RWPE1 (cell line): ENCODE results near the gene ZNF865.
A peak's percentile ranks its signal among the peaks of the same experiment; 100 is the strongest.

Experiments used
- CTCF ChIA-PET: fragments of 350-600 bp; sonication (Branson Sonifier 250); formaldehyde crosslinking; extraction: SDS; loops from one replicate; lab custom pipeline; 2021; lab: Yijun Ruan, JAX
- POLR2A ChIA-PET: fragments of 400-600 bp; formaldehyde crosslinking; extraction: SDS; loops from one replicate; lab custom pipeline; 2020; ENCODE audit warnings: antibody characterized with exemption; ENCODE audit not compliant: low non-redundant PET; lab: Yijun Ruan, JAX
- DNase-seq: peaks from one replicate; pipeline ENCODE4 v3.0.0; 2012; ENCODE audit warnings: low spot score
- H3K27ac ChIP-seq: fragments of 450-650 bp; 2 replicates; pipeline ENCODE4 v1.5.1; 2017
- TF ChIP-seq, protein P1 (sequence below): fragments of 450-650 bp; conservative IDR thresholded peaks from 2 replicates; pipeline ENCODE4 v1.5.1; 2017; ENCODE audit warnings: low read depth, mild to moderate bottlenecking

ZNF865 gene

DNA sequence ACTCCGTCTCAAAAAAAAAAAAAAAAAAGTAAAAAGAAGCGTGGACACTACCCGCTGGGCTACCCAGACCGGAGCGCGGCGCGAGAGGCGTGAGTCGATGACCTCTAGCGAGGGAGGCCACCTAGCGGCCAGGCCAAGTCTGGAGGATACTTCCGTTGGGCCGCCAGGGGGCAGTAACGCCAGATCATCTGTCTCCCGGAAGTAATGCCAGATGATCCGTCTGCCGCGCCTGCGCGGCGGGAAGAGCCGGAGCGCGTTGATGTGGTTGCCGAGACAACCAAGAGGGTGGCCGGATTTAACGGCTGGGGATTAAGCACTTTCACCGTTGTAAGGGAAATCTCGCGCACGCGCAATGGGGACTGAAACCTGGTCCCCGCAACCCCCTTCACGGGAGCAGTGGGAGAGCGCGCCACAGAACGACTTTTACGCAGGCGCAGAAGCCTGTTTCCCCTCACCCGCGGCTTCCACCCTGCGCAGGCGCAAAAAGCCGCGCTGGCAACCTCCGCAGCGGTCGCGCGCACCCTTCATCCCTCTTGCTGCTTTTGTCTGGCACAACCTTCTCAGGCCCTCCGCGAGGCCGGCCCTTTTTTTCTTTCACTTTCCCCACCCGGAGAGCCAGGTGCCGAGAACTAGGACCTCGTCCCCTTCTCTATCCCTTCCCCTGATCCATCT, 48.3 kb downstream of the ZNF865 start:
- DNase-seq, result peak; percentile 94
- TF ChIP-seq, protein P1, sequence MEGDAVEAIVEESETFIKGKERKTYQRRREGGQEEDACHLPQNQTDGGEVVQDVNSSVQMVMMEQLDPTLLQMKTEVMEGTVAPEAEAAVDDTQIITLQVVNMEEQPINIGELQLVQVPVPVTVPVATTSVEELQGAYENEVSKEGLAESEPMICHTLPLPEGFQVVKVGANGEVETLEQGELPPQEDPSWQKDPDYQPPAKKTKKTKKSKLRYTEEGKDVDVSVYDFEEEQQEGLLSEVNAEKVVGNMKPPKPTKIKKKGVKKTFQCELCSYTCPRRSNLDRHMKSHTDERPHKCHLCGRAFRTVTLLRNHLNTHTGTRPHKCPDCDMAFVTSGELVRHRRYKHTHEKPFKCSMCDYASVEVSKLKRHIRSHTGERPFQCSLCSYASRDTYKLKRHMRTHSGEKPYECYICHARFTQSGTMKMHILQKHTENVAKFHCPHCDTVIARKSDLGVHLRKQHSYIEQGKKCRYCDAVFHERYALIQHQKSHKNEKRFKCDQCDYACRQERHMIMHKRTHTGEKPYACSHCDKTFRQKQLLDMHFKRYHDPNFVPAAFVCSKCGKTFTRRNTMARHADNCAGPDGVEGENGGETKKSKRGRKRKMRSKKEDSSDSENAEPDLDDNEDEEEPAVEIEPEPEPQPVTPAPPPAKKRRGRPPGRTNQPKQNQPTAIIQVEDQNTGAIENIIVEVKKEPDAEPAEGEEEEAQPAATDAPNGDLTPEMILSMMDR, result peak; percentile 98
- ChIA-PET POLR2A (interaction anchor here (0.6 to 0.9 kb wide), 3 partner anchors 11 to 1489 kb away, joined by 3 to 4 read pairs (median 3); no protein-coding TSS in a partner anchor), CTCF (interaction anchor here (0.6 to 0.8 kb wide), 6 partner anchors 14 to 155 kb away, joined by 3 to 7 read pairs (median 4); no protein-coding TSS in a partner anchor)
- peak overlapping the region; percentile 98 for H3K27ac ChIP-seq

DNA sequence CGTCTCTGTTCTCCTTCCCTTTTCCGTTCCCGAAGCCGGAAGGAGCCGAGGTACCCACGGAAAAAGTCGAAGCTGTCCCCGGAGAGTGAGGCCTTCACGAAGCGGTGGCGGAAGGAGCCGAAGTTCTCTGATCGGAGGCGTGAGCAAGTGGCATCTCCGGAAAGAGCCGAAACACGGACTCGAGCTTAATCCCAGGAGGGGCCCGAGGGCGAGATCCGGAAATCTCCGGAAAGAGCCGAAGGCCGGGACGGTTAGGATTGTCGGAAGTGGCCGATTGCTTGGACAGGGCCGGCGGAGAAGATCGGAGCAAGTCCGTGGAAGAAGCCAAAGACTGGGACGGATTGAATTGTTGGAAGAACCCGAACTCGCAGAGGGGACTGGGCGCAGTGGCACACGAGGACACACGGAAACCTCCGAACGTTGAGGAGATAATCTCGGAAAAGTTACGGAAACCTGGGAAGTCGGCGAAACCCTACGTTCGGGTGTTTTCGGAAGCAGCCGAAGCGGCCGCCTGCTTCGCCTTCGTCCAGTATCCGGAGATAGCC, 48.9 kb downstream of the ZNF865 start:
- TF ChIP-seq, protein P1, result no peak
- H3K27ac ChIP-seq, result peak overlapping the region; percentile 98
- CTCF ChIA-PET, result interaction anchor here (0.6 to 0.7 kb wide), 3 partner anchors 14 to 36 kb away, joined by 3 to 5 read pairs (median 4); no protein-coding TSS in a partner anchor
- POLR2A ChIA-PET, result interaction anchor here (0.9 kb wide), 2 partner anchors 11 to 17 kb away, joined by 3 read pairs; no protein-coding TSS in a partner anchor
- peak; percentile 95 for DNase-seq

DNA sequence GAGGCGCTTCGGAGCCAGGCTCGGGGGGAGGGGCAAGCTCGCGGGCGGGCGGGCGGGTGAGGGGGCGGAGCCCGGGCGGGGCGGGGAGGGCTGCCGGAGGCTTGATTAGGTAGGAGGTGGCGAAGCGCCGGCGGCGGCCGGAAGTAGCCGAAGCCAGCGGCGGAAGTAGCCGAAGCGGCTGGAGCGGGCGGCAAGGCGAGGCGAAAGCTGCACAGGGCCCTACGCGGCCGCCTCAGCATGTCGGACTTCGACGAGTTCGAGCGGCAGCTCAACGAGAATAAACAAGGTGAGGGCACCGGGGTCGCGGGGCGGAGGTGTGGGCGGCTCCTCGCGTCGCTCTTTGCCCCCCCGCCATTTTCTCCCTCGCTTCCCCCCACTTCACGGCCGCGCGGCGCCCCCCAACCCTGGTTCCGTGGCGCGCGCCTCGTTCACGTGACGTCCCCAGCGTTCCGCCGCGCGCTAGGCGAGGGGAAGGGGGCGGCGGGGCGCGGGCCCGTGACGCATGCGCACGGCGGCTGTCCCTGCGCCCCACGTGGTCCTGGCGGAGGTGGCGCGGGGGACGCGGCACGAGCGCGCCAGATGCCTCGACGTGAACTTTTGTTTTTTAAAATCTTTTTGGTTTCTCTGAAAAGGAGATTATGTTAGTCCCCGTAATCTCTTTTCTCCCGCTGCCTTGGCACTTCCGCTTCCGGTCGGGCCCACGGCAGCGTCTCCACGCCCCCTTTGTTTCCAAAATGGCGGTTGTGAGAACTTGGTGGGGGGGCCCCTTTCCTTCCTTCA, 49.6 kb downstream of the ZNF865 start, which contains the start of gene U2AF2:
U2AF2 (plus strand) TSS at position 168 of the 780 bp plus-strand sequence; CDS start at position 238, 70 bp downstream.
- CTCF ChIA-PET, result interaction anchor here (0.6 to 0.7 kb wide), 2 partner anchors 15 to 30 kb away, joined by 4 to 5 read pairs; no protein-coding TSS in a partner anchor

DNA sequence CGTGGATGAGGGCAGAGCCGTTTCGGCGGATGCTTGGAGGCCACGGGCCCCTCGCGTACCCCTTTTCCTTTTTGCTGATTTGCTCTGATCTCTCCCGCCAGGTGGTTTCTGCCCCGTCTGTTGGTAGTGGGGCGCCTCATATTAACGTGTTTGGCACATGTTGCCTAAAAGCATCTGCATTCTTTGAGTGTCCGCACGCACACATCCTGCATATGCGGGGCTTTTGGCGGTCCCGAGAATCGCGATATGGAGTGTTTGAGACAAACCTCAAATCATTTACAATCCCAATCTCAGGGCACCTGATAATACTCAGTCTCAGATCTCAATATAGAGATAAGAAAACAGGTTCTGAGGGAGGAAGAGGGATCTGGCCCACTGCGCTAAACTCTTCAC, 50.2 kb downstream of the ZNF865 start:
- ChIA-PET POLR2A (no interaction called here), CTCF (interaction anchor here (2.5 kb wide), 1 partner anchor 16 kb away, joined by 7 read pairs; no protein-coding TSS in a partner anchor)
- H3K27ac ChIP-seq, result peak overlapping the region; percentile 98

More for the DNA sequence above, 49.6 kb downstream of the ZNF865 start, which contains the start of gene U2AF2:
- peak within 1 kb of the TSS; percentile 98 for H3K27ac ChIP-seq
- TF ChIP-seq, protein P1, result no peak
- DNase-seq, result peak; percentile 95
- POLR2A ChIA-PET, result interaction anchor here (0.9 kb wide), 2 partner anchors 12 to 18 kb away, joined by 3 read pairs; no protein-coding TSS in a partner anchor

DNA sequence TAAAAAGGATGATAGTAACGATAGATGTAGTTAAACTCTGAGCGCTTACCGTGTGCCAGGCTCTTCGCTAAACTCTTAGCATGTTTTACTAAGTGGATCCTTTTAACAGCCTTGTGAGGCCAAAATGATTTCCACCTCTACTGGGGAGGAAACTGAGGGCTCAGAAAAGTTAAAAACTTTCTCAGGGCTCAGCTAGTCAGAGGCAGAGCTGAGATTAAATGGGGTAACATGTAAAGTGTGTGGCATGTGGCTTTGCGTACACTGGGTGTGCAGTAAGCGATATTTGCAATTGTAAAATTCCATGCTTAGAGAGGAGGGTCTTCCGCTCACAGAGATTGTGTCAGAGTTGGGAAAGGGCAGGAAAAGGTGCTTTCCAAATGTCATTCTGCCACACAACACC, 51.1 kb downstream of the ZNF865 start:
- peak overlapping the region; percentile 48 for H3K27ac ChIP-seq
- TF ChIP-seq, protein P1, result no peak
- no peak for DNase-seq
- ChIA-PET CTCF (interaction anchor here (0.6 to 2.5 kb wide), 2 partner anchors 12 to 15 kb away, joined by 3 to 7 read pairs; no protein-coding TSS in a partner anchor), POLR2A (interaction anchor here (0.6 kb wide), 1 partner anchor 418 kb away, joined by 3 read pairs; no protein-coding TSS in a partner anchor)

More for the DNA sequence above, 50.2 kb downstream of the ZNF865 start:
- TF ChIP-seq, protein P1, result no peak
- DNase-seq, result no peak
